GM12872 (cell line): ENCODE results near the gene INO80E.

Experiments
- CTCF ChIP-seq: IDR thresholded peaks from 3 replicates; pipeline ENCODE4 v1.5.1; 2011; ENCODE audit warnings: low read depth, mild to moderate bottlenecking, low read length, moderate library complexity; ENCODE audit not compliant: insufficient read depth

Gene INO80E

GRCh38 chr16:29986931-29987330 is 9.1 kb upstream of the INO80E start:
- no peak for TF ChIP-seq CTCF

- no peak for TF ChIP-seq CTCF
Measured at GRCh38 chr16:29987371-29988085, 8.5 kb upstream of the INO80E start.

GRCh38 chr16:29988346-29989075 is 7.5 kb upstream of the INO80E start:
- TF ChIP-seq CTCF = no peak

- no peak for TF ChIP-seq CTCF
Measured at GRCh38 chr16:29989111-29989858, 6.8 kb upstream of the INO80E start.

GRCh38 chr16:29990034-29990433 is 6.0 kb upstream of the INO80E start:
- no peak for TF ChIP-seq CTCF

GRCh38 chr16:29990883-29991570 is 5.0 kb upstream of the INO80E start:
- no peak for TF ChIP-seq CTCF

- TF ChIP-seq CTCF = no peak
Measured at GRCh38 chr16:29991571-29991904, 4.5 kb upstream of the INO80E start.
